OCI-LY1 (cell line): ENCODE measurements around the gene TMEM18.
"Not testable (repeated sequence)": the region's sequence is repeated elsewhere in the genome, so short reads cannot be mapped to it uniquely, and the experiment has no call there.

Experiments
- CTCF ChIP-seq: fragments of 200-600 bp; sonication (generic), shearing (Covaris generic); IDR thresholded peaks from 2 replicates; pipeline ENCODE4 v1.5.1; 2017; ENCODE audit warnings: mild to moderate bottlenecking, antibody characterized with exemption, low read length, moderate library complexity, mixed read lengths
- EZH2 ChIP-seq: fragments of 200-600 bp; sonication (generic), shearing (Covaris generic); IDR thresholded peaks from 2 replicates; pipeline ENCODE4 v1.8.0; 2017; ENCODE audit warnings: borderline replicate concordance, mixed run types, mild to moderate bottlenecking, antibody characterized with exemption, low read length, moderate library complexity, mixed read lengths

- TF ChIP-seq EZH2, CTCF: not testable (repeated sequence)
Observed at GRCh38 chr2:702765-703164, 25.6 kb upstream of the TMEM18 start.
